Osteoblast (primary cell): ENCODE results near the gene FKRP. TPM values are rescaled to one million over a fixed set of nuclear protein-coding genes. Genes with fewer than 3 reads are reported as not detected.

Experiments
- DNase-seq: peaks from one replicate; pipeline ENCODE4 v3.0.0; 2011; ENCODE audit warnings: low spot score, mixed read lengths; ENCODE audit not compliant: insufficient read length; ENCODE audit errors: missing footprints
- H2AFZ ChIP-seq: 2 replicates; pipeline ENCODE4 v1.6.0; 2011; ENCODE audit warnings: mild to moderate bottlenecking, low read length
- H3K27ac ChIP-seq: 2 replicates; pipeline ENCODE4 v1.5.1; 2011; ENCODE audit warnings: mild to moderate bottlenecking, low read depth, low read length, moderate library complexity
- H3K27me3 ChIP-seq: 2 replicates; pipeline ENCODE4 v1.6.0; 2012; ENCODE audit warnings: mild to moderate bottlenecking, control low read depth, inconsistent platforms, low read length, moderate library complexity; ENCODE audit not compliant: insufficient read depth
- H3K36me3 ChIP-seq: 2 replicates; pipeline ENCODE4 v1.5.1; 2011; ENCODE audit warnings: mild to moderate bottlenecking, low read length, control low read depth, moderate library complexity; ENCODE audit not compliant: insufficient read depth
- H3K4me1 ChIP-seq: 2 replicates; pipeline ENCODE4 v1.5.1; 2011; ENCODE audit warnings: mild to moderate bottlenecking, low read length, control low read depth, moderate library complexity; ENCODE audit not compliant: insufficient read depth
- H3K4me2 ChIP-seq: 2 replicates; pipeline ENCODE4 v1.6.0; 2011; ENCODE audit warnings: mild to moderate bottlenecking, low read length; ENCODE audit not compliant: insufficient read depth
- H3K4me3 ChIP-seq: fragments of 200-600 bp; sonication (generic); 3 replicates; pipeline ENCODE4 v1.5.1; 2012; ENCODE audit warnings: mild to moderate bottlenecking, low read length, inconsistent platforms; ENCODE audit not compliant: insufficient read depth
- H3K79me2 ChIP-seq: 2 replicates; pipeline ENCODE4 v1.6.0; 2012; ENCODE audit warnings: mild to moderate bottlenecking, low read length, control low read depth, inconsistent platforms; ENCODE audit not compliant: insufficient read depth
- H3K9me3 ChIP-seq: 2 replicates; pipeline ENCODE4 v1.5.1; 2011; ENCODE audit warnings: low read depth, low read length, control low read depth
- H4K20me1 ChIP-seq: 2 replicates; pipeline ENCODE4 v1.6.0; 2012; ENCODE audit warnings: mild to moderate bottlenecking, low read length, control low read depth; ENCODE audit not compliant: insufficient read depth
- total RNA-seq: library from RNA; depleted of rRNA; stranded (reverse); fragments of >200 nt; gene quantifications from 2 replicates; pipeline ENCODE4 v1.2.3, GENCODE V29; 2012
- TF ChIP-seq, protein P1 (sequence below): IDR thresholded peaks from 2 replicates; pipeline ENCODE4 v1.5.1; 2011; ENCODE audit warnings: mild to moderate bottlenecking, low read depth, low read length, moderate library complexity; ENCODE audit errors: extremely low read depth

FKRP gene
- total RNA-seq, 1 donor = 18.5 TPM

DNA sequence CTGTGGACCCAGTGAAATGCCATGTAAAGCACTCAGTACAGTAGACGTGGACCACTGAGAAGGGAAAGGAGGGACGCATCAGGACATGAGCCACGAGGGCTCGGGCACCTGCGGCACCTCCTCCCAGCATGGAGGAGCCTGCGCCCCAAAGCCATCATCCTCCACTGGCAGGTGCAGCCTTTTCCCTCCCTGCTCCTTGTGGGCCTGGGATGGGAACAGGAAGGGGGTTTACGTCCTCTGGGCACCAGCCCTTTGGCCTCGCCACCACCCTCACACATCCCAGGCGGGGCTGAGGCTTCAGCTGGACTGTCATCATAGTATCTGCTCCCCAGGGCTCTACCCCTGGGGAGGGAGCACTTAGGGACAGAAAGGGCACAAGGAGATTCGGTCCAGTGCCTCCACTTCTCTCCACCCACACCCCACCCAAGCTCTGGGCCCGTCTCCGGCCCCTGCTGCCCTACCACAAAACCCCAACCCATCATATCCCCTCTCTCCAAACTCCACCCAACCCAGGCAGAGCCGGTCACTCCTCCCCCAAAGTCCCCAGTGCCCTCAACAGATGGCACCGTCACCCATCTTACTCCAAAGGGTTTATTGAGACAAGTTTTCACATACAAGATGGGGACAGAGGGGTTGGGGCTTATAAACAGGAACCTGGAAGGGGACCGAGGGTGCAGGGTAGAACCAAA, 26.8 kb upstream of the FKRP start:
- H3K4me1 ChIP-seq = peaks cover 12% of the 10 kb centered on the region
- H3K36me3 ChIP-seq = peaks cover 51% of the 10 kb centered on the region
- H3K4me3 ChIP-seq = no peak overlapping the region
- H3K9me3 ChIP-seq = no peaks in the 10 kb centered on the region
- no peak overlapping the region for H2AFZ ChIP-seq
- peaks cover 23% of the 10 kb centered on the region for H3K79me2 ChIP-seq
- H3K27ac ChIP-seq = no peak overlapping the region
- DNase-seq = peak; percentile 72
- H3K4me2 ChIP-seq = no peak overlapping the region
- H3K27me3 ChIP-seq = no peaks in the 10 kb centered on the region
- TF ChIP-seq, protein P1, sequence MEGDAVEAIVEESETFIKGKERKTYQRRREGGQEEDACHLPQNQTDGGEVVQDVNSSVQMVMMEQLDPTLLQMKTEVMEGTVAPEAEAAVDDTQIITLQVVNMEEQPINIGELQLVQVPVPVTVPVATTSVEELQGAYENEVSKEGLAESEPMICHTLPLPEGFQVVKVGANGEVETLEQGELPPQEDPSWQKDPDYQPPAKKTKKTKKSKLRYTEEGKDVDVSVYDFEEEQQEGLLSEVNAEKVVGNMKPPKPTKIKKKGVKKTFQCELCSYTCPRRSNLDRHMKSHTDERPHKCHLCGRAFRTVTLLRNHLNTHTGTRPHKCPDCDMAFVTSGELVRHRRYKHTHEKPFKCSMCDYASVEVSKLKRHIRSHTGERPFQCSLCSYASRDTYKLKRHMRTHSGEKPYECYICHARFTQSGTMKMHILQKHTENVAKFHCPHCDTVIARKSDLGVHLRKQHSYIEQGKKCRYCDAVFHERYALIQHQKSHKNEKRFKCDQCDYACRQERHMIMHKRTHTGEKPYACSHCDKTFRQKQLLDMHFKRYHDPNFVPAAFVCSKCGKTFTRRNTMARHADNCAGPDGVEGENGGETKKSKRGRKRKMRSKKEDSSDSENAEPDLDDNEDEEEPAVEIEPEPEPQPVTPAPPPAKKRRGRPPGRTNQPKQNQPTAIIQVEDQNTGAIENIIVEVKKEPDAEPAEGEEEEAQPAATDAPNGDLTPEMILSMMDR = no peak
- H4K20me1 ChIP-seq = peaks cover 6% of the 10 kb centered on the region

DNA sequence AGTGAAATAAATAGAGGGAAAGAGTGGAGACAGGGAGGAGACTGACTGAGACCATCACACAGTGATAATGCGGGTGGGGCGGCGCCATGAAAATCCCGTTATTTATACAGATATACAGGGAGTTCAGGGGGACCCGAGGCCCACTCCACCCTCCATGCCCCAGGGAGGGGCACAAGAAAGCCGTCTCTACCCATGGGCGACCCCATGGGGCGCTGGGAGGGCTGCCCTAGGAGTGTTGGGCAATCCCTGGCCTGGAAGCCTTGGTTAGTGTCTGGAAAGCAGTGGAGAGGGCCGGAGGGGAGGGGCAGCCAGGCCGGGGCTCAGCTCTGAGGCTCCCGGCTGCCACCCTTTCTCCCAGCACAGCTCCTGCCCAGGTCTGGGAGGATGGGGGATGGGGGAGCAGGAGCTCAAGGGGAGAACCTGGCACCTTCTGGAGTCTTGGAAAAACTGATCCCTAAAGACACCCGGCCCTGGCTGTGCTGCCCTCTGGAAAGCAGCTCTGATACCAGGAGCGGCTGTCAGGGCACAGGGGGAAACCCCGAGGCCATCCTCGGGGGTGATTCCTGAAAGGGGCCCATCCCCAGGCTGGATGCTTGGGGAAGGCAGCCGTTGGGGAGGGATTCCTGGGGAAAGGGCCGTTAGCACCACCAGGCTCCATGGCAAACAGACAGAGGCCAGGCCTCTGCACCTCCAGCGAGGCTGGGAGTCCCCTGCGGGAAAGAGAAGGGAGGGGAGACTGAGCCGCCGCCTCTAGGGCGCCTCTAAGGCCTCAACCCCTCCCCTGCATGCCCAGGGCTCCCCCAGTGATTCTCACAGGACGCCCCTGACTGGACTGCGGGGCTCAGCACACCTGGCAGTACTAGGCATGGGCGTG, 26.0 kb upstream of the FKRP start:
- Histone ChIP-seq H3K4me3 (no peak overlapping the region), H3K9me3 (no peaks in the 10 kb centered on the region), H3K36me3 (peaks cover 58% of the 10 kb centered on the region), H3K4me2 (no peak overlapping the region), H2AFZ (no peak overlapping the region), H3K79me2 (peaks cover 19% of the 10 kb centered on the region), H3K27me3 (no peaks in the 10 kb centered on the region), H3K4me1 (peaks cover 10% of the 10 kb centered on the region), H4K20me1 (peaks cover 8% of the 10 kb centered on the region), H3K27ac (no peak overlapping the region)
- DNase-seq = peak; percentile 86
- TF ChIP-seq, protein P1 = no peak

DNA sequence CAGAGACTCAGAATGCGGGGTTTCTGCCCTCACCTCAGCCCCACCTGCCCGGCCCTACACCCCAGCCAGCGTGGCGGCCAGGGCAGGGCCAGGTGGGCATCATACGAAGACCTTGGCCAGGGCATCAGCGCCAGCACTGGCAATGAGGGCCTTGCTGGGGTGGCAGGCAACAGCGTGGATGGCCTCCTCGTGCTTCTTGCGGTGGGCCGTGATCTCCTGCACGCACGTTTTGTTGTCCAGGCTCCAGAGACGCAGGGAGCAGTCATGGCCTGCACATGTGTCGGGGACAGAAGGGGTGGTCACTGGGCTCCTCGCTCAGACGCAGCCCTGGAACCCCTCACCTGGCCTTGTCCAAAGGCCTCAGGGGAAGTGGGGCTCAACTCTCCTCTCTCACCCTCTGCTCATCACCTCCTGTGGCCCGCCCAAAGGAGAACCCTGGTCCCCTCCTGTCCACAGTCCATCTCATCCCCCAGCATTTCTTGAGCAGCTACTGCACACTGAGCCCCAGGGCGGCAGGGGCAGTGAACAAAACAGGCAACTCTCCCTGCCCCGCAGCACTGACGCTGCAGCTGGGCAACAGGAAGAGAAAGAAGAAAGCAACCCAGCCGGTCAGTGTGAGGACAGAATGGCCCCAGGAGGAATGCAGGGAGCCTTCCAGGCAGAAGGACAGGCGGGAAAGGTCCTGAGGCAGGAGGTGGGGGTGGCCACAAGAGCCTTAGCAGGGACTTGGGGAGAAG, 25.2 kb upstream of the FKRP start:
- Histone ChIP-seq H3K27ac (no peak overlapping the region), H4K20me1 (peaks cover 9% of the 10 kb centered on the region), H3K79me2 (peaks cover 12% of the 10 kb centered on the region), H3K4me1 (peaks cover 2% of the 10 kb centered on the region), H3K27me3 (no peaks in the 10 kb centered on the region), H3K4me3 (no peak overlapping the region), H3K9me3 (no peaks in the 10 kb centered on the region), H2AFZ (no peak overlapping the region), H3K4me2 (no peak overlapping the region), H3K36me3 (peaks cover 66% of the 10 kb centered on the region)
- TF ChIP-seq, protein P1 = no peak
- DNase-seq = peak; percentile 67
